Measurements from ENCODE around the gene SNURF.
"Not testable (repeated sequence)": the region's sequence is repeated elsewhere in the genome, so short reads cannot be mapped to it uniquely, and the experiment has no call there.

The SNURF gene

DNA sequence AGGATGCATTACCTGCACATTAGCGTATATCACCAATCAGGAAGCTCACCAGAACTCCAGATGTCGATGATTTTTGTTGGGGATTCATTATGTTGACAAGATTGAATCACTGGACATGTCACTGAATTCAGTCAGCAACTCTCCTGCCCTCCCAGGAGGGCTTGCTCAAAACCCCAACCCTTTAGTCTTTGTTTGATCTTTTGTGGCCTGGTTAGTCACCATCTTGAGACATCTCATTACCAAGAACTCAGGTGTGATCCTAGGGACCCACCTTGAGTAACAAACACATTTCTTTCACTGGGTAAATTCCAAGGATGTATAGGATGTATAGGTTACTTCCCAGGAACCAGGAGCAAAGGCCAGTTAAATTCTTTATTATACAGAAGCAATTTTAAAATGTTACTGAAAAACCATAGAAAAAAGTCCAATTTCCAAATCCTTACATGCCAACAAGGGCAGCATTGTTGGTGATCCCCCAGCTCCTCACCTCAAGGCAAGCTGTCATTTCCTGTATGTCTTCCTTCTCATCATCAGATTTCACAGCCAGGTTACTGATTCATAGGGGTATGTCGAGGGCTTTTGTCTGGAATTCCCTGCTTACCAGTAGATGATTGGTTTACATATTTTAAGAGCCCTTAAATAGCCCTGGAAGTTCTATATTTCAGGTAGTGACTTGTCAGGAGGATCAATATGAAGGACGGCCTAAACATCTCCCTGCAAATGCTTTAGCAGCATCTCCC, 11.7 kb downstream of the SNURF start:
- no peak for DNase-seq (ENCODE audit: extremely low read depth in 1 of 2, low read depth in 1 of 2)

GRCh38 chr15:24971052-24971451, 16.3 kb downstream of the SNURF start:
- DNase-seq (ENCODE audit: extremely low read depth in 1 of 2, low read depth in 1 of 2) = no peak

DNA sequence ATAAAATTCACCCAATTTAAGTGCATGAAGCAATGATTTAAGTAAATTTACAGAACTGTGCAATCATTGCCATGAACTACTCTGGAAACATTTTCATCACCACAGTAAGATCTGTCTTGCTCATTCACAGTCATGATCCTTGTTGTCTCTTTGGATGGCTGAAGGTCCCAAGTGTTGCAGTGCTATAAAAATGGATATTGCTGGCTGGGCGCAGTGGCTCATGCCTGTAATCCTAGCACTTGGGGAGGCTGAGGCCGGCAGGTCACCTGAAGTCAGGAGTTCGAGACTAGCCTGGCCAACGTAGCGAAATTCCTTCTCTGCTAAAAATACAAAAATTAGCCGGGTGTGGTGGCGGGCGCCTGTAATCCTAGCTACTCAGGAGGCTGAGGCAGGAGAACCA, 17.0 kb downstream of the SNURF start:
- DNase-seq (ENCODE audit: extremely low read depth in 1 of 2, low read depth in 1 of 2) = no peak

DNA sequence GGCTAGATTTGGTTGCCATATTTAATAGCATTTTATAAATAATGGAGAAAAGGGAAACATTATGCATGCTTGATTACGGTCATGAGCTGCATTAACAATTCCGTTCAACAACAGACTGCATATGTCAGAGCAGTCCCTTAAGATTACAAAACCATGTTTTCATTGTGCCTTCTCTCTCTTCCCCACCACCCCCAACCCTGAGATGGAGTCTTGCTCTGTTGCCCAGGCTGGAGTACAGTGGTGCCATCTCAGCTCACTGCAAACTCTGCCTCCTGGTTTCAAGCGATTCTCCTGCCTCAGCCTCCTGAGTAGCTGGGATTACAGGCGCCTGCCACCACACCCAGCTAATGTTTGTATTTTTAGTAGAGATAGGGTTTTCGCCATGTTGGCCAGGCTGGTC, 17.9 kb downstream of the SNURF start:
- not testable (repeated sequence) for DNase-seq (ENCODE audit: extremely low read depth in 1 of 2, low read depth in 1 of 2)

DNA sequence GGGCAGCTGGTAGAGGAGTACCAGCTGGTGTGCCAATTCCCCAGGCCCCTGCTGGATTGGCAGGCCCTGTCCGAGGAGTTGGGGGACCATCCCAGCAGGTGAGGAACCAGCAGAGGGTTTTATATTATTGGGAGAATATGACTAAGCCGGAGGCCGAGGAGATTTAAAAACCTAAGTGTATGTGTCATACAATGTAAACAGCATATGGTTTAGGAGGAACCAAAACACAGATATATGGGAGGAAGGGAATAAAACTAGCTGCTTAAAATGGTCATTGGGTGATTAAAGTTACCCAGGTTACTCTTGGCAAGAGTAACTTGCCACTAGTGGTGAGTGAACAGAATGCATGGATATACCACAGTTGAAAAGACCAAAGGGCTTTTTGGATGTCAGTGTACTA, 22.1 kb downstream of the SNURF start:
- no peak for DNase-seq (ENCODE audit: extremely low read depth in 1 of 2, low read depth in 1 of 2)

DNA sequence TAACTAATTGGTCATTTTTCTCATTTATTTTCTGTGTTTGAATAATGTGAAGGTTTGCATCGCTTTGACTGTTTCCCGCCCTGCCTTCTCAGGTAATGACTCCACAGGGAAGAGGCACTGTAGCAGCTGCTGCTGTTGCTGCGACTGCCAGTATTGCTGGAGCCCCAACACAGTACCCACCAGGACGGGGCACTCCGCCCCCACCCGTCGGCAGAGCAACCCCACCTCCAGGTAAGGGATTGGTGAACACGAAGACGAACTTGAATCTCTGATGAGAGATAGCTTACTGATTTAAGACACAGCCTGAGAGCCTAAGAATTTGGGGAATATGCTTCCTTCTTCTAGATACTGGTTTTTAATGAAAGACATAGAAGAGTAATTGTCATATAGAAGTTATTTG, 22.9 kb downstream of the SNURF start:
- no peak for DNase-seq (ENCODE audit: extremely low read depth in 1 of 2, low read depth in 1 of 2)

DNA sequence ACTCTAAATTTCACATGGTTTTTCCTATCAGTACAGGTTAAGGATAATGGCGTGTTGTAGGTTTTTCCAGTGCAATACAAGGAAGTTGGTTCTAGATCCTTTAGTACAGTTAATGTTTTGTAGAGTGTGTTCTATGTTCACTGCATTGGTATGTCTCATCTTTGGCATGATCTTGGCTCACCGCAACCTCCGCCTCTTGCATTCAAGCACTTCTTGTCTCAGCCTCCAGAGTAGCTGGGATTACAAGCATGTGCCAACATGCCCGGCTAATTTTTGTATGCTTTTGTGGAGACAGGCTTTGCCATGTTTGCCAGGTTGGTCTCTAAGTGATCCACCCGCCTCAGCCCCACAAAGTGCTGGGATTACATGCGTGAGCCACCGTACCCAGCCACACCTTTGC, 30.4 kb downstream of the SNURF start:
- DNase-seq (ENCODE audit: extremely low read depth in 1 of 2, low read depth in 1 of 2) = no peak

- DNase-seq (ENCODE audit: extremely low read depth in 1 of 2, low read depth in 1 of 2) = no peak
Measured at GRCh38 chr15:24986653-24987052, 31.9 kb downstream of the SNURF start.

Measured in stimulated activated CD8-positive, alpha-beta memory T cell treated with anti-CD3 and anti-CD28 coated beads, Interleukin-7, amount 100 ng/mL, for 48 hours (primary cell).